Natural killer cell (primary cell): Measurements from ENCODE around the gene TWIST2. TPM values are rescaled to one million over a fixed set of nuclear protein-coding genes. Genes with fewer than 3 reads are reported as not detected.

Experiments
- ATAC-seq, 3 donors: fragments of 150-1000 bp in 2 of 3; fragments of 200-7000 bp in 1 of 3; cut with Tn5 transposase; 1 replicate in 1 of 3; 2 replicates in 2 of 3; pipeline ENCODE4 v1.10.0; 2021; ENCODE audit warnings: mild to moderate bottlenecking in 2 of 3, moderate library complexity in 2 of 3
- DNase-seq, 2 donors: peaks; one replicate each; pipeline versions ENCODE4 v3.0.0 to v3.0.0-alpha.2; 2013 to 2021; ENCODE audit warnings: mixed read lengths in 1 of 2
- H3K27ac ChIP-seq: one replicate; pipeline ENCODE4 v1.5.1; 2013; ENCODE audit warnings: mild to moderate bottlenecking, low read length
- H3K27me3 ChIP-seq: one replicate; pipeline ENCODE4 v1.6.1; 2013; ENCODE audit warnings: low read length; ENCODE audit not compliant: control insufficient read depth, insufficient read depth
- H3K36me3 ChIP-seq: one replicate; pipeline ENCODE4 v1.6.1; 2013; ENCODE audit warnings: low read length; ENCODE audit not compliant: control insufficient read depth, insufficient read depth
- H3K4me1 ChIP-seq: one replicate; pipeline ENCODE4 v1.6.1; 2013; ENCODE audit warnings: low read length; ENCODE audit not compliant: control insufficient read depth, insufficient read depth
- H3K4me3 ChIP-seq: one replicate; pipeline ENCODE4 v1.5.1; 2013; ENCODE audit warnings: low read length
- H3K9me3 ChIP-seq: one replicate; pipeline ENCODE4 v1.6.1; 2013; ENCODE audit warnings: low read length; ENCODE audit not compliant: control insufficient read depth, insufficient read depth
- H3K27ac Mint-ChIP-seq, 2 donors: one replicate each; pipeline ENCODE4 v1.8.0; 2022; ENCODE audit warnings: mild to moderate bottlenecking in 2 of 2, mixed read lengths in 2 of 2, moderate library complexity in 1 of 2
- H3K27me3 Mint-ChIP-seq, 2 donors: one replicate each; pipeline ENCODE4 v1.8.0; 2022; ENCODE audit warnings: low read depth in 2 of 2, mixed read lengths in 2 of 2
- H3K36me3 Mint-ChIP-seq: one replicate; pipeline ENCODE4 v1.8.0; 2022; ENCODE audit warnings: mixed read lengths
- H3K4me1 Mint-ChIP-seq, 2 donors: one replicate each; pipeline ENCODE4 v1.8.0; 2022; ENCODE audit warnings: mixed read lengths in 2 of 2
- H3K4me3 Mint-ChIP-seq: one replicate; pipeline ENCODE4 v1.8.0; 2022; ENCODE audit warnings: mild to moderate bottlenecking, moderate library complexity, mixed read lengths
- H3K9me3 Mint-ChIP-seq, 2 donors: one replicate each; pipeline ENCODE4 v1.8.0; 2022; ENCODE audit warnings: mixed read lengths in 2 of 2
- WGBS: methylation state at CpG from one replicate; pipeline ENCODE4 v1.1.7; 2013; ENCODE audit warnings: missing lambda C conversion rate; ENCODE audit not compliant: insufficient coverage; 5-methylcytosine and 5-hydroxymethylcytosine counted together
- intact Hi-C: fragments of 100-400 bp; cut with micrococcal nuclease; formaldehyde crosslinking; loops from one replicate; pipeline ENCODE4 v1.14.2; 2022
- total RNA-seq, 4 donors: library from RNA; stranded (reverse); fragments of 120-200 nt in 1 of 4; gene quantifications; one replicate each; pipeline versions ENCODE4 v1.2.3 to v1.2.4, GENCODE V29; 2013 to 2022
- TF ChIP-seq, protein P1 (sequence below): fragments of 200-600 bp; IDR thresholded peaks from one replicate; pipeline ENCODE4 v1.8.0; 2022; ENCODE audit warnings: antibody characterized with exemption

TWIST2 gene
- total RNA-seq, 3 donors from 2014 or later (not counting 1 experiment from before 2014, with no cell fraction given), result not detected

DNA sequence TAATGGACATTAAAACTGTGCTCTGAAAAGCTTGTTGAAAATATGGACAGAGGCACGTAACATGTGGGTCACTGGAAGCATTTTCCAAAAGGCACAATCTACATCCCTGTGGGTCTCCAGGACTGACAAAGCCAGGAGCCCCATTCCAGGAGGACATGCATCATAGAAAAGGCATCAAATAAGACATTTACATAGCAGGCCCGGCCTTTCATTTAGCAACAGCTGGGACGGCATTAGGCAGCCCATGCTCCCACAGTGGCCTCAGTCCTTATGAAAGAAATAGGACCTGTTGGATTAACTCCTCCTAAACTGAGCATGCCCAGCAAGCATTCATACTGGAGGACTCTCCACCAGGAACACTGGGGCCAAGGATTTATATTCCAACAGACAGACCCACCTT lies 72.2 kb downstream of the TWIST2 start:
- H3K4me1 Mint-ChIP-seq, result no peaks in the 10 kb centered on the region
- no peak overlapping the region for H3K4me3 Mint-ChIP-seq
- H3K27me3 Mint-ChIP-seq, result peaks cover 0 to 9% of the 10 kb centered on the region in 2 donors
- ATAC-seq (no peak), DNase-seq (no peak)
- Histone ChIP-seq H3K4me3 (no peak overlapping the region), H3K9me3 (no peaks in the 10 kb centered on the region), H3K27me3 (no peaks in the 10 kb centered on the region), H3K4me1 (no peaks in the 10 kb centered on the region), H3K36me3 (no peaks in the 10 kb centered on the region), H3K27ac (no peak overlapping the region)
- intact Hi-C loops, result no loop called here
- H3K9me3 Mint-ChIP-seq, result no peaks in the 10 kb centered on the region
- no peaks in the 10 kb centered on the region for H3K36me3 Mint-ChIP-seq
- TF ChIP-seq, protein P1, sequence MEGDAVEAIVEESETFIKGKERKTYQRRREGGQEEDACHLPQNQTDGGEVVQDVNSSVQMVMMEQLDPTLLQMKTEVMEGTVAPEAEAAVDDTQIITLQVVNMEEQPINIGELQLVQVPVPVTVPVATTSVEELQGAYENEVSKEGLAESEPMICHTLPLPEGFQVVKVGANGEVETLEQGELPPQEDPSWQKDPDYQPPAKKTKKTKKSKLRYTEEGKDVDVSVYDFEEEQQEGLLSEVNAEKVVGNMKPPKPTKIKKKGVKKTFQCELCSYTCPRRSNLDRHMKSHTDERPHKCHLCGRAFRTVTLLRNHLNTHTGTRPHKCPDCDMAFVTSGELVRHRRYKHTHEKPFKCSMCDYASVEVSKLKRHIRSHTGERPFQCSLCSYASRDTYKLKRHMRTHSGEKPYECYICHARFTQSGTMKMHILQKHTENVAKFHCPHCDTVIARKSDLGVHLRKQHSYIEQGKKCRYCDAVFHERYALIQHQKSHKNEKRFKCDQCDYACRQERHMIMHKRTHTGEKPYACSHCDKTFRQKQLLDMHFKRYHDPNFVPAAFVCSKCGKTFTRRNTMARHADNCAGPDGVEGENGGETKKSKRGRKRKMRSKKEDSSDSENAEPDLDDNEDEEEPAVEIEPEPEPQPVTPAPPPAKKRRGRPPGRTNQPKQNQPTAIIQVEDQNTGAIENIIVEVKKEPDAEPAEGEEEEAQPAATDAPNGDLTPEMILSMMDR, result no peak
- WGBS, result 88% methylated on average over 3 of the region's 3 CpGs
- no peak overlapping the region for H3K27ac Mint-ChIP-seq

DNA sequence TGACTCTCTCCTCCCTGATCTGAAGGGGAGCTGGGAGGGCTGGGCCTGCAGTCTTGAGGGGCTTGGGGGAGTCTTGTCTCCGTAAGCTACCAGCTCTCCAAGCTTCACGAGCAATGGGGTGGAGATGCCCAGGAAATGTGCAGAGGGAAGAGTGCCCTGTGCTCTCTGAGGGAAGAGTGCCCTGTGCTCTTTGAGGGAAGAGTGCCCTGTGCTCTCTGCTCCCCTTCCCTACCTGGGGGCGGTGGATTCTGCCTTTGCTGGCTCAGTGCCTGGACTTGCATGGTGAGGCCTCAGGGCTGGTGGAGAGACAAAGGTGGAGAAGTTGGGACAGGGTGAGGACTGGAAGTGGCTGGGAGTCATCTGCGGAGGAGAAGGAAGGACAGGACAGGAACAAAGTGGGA lies 72.7 kb downstream of the TWIST2 start:
- TF ChIP-seq, protein P1, result no peak
- Histone ChIP-seq H3K27ac (no peak overlapping the region), H3K9me3 (no peaks in the 10 kb centered on the region), H3K4me1 (no peaks in the 10 kb centered on the region), H3K36me3 (no peaks in the 10 kb centered on the region), H3K4me3 (no peak overlapping the region), H3K27me3 (no peaks in the 10 kb centered on the region)
- H3K9me3 Mint-ChIP-seq, result no peaks in the 10 kb centered on the region
- no peaks in the 10 kb centered on the region for H3K36me3 Mint-ChIP-seq
- H3K27ac Mint-ChIP-seq, result no peak overlapping the region
- intact Hi-C loops, result no loop called here
- no peaks in the 10 kb centered on the region for H3K4me1 Mint-ChIP-seq
- no peak for DNase-seq
- no peak overlapping the region for H3K4me3 Mint-ChIP-seq
- H3K27me3 Mint-ChIP-seq, result peaks cover 0 to 9% of the 10 kb centered on the region in 2 donors
- 88% methylated on average over 4 of the region's 4 CpGs for WGBS
- no peak for ATAC-seq

DNA sequence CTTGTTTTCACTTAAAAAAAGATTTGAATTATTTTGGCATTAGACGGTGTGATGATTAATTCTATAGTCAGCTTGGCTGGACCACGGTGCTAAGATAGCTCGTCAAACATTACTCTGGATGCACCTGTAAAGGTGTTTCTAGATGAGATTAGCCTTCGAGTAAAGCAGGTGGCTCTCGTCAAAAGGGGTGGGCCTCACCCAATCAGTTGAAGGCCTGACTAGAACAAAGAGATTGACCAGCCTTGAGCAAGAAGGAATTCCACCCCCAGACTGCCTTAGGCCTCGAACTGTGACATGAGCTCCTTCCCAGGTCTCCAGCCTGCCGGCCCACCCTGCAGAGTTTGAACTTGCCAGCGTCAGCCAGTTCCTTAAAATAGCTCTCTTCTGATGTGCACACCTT lies 73.4 kb downstream of the TWIST2 start:
- Mint-ChIP-seq H3K36me3 (no peaks in the 10 kb centered on the region), H3K27ac (no peak overlapping the region), H3K4me1 (no peaks in the 10 kb centered on the region), H3K9me3 (no peaks in the 10 kb centered on the region), H3K27me3 (peaks cover 0 to 7% of the 10 kb centered on the region in 2 donors), H3K4me3 (no peak overlapping the region)
- H3K36me3 ChIP-seq, result no peaks in the 10 kb centered on the region
- H3K4me1 ChIP-seq, result no peaks in the 10 kb centered on the region
- 85% methylated on average over 8 of the region's 8 CpGs for WGBS
- TF ChIP-seq, protein P1, result no peak
- H3K27ac ChIP-seq, result no peak overlapping the region
- intact Hi-C loops, result no loop called here
- no peak for ATAC-seq
- H3K27me3 ChIP-seq, result no peaks in the 10 kb centered on the region
- H3K4me3 ChIP-seq, result no peak overlapping the region
- DNase-seq, result no peak
- no peaks in the 10 kb centered on the region for H3K9me3 ChIP-seq

DNA sequence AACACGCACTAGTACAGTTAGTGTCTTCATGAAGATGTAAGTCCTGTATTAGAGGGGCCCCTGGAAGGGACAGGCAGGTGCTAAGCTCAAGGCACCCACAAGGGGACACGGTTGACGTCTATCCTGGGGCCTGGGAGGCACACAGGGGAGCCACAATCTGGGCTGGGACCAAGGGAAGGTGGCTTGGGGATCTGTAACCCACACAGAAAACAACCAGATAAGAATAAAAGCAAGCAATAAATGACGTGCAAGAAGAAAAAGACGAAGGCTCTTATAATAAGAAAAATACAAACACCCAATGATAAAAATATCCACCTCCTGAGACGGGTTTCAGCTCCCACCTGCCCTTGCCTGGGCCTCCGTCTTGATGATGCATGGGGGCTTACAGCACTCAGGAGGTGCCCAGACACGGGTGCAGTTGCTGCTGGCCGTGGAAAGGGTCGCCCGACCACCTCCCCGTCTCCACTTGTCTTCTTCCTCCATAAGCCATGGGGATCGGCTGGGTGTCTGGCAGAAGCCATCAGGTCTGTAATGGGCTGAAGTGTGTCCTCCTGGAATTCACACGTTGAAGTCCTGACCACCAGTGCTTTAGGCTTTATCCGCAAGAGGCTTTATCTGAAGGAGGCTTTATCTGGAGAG lies 73.9 kb downstream of the TWIST2 start:
- Histone ChIP-seq H3K4me1 (no peaks in the 10 kb centered on the region), H3K36me3 (no peaks in the 10 kb centered on the region), H3K4me3 (no peak overlapping the region), H3K27ac (no peak overlapping the region), H3K27me3 (no peaks in the 10 kb centered on the region), H3K9me3 (no peaks in the 10 kb centered on the region)
- H3K36me3 Mint-ChIP-seq, result no peaks in the 10 kb centered on the region
- WGBS, result 83% methylated on average over 15 of the region's 15 CpGs
- peaks cover 0 to 9% of the 10 kb centered on the region in 2 donors for H3K27me3 Mint-ChIP-seq
- no peak overlapping the region for H3K4me3 Mint-ChIP-seq
- H3K9me3 Mint-ChIP-seq, result no peaks in the 10 kb centered on the region
- H3K4me1 Mint-ChIP-seq, result no peaks in the 10 kb centered on the region
- TF ChIP-seq, protein P1, result no peak
- intact Hi-C loops, result no loop called here
- ATAC-seq (no peak), DNase-seq (no peak)
- H3K27ac Mint-ChIP-seq, result no peak overlapping the region
